Stomach smooth muscle (tissue), 2 donors: ENCODE results near the gene PRKCQ.

Experiments
- H3K27ac ChIP-seq: one replicate; pipeline ENCODE4 v1.7.0; 2013; ENCODE audit warnings: mild to moderate bottlenecking, low read length, inconsistent platforms
- H3K27me3 ChIP-seq, 2 donors: one replicate each; pipeline ENCODE4 v1.7.0; 2013; ENCODE audit warnings: low read length in 2 of 2; ENCODE audit not compliant: insufficient read depth in 2 of 2, control insufficient read depth in 1 of 2
- H3K36me3 ChIP-seq, 2 donors: one replicate each; pipeline ENCODE4 v1.7.0; 2013; ENCODE audit warnings: low read length in 2 of 2; ENCODE audit not compliant: control insufficient read depth in 2 of 2, insufficient read depth in 2 of 2
- H3K4me1 ChIP-seq: one replicate; pipeline ENCODE4 v1.7.0; 2013; ENCODE audit warnings: low read length; ENCODE audit not compliant: control insufficient read depth, insufficient read depth
- H3K4me3 ChIP-seq, 2 donors: one replicate each; pipeline ENCODE4 v1.7.0; 2013; ENCODE audit warnings: low read length in 2 of 2
- H3K9ac ChIP-seq, 2 donors: one replicate each; pipeline ENCODE4 v1.7.0; 2013; ENCODE audit warnings: low read length in 2 of 2, mild to moderate bottlenecking in 1 of 2
- H3K9me3 ChIP-seq, 2 donors: one replicate each; pipeline ENCODE4 v1.7.0; 2013; ENCODE audit warnings: low read length in 2 of 2; ENCODE audit not compliant: control insufficient read depth in 2 of 2
- donor health status: healthy.
- donor health status: Pancreatic carcinoma.

Gene PRKCQ

DNA sequence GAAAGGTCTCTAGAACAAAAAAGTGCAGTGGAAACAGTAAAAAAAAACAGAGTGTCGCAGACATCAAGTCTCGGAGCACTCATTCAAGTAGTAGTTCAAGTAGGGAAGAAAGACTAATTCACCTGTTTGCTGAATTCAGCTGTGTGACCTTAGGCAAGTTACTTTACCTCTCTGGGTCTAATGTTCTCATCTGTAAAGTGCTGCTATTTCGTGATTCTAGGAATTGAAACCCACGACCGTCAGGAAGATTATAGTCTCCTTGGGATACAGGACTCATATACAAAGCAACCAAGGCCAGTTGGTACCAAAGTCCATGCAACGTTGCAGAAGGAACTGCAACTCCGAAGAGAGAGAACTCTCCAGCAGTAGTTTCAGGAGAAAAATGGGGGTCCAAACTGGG lies 26.1 kb downstream of the PRKCQ start:
- Histone ChIP-seq H3K9ac (no peak overlapping the region), H3K4me1 (no peaks in the 10 kb centered on the region), H3K9me3 (no peaks in the 10 kb centered on the region), H3K4me3 (no peak overlapping the region), H3K36me3 (no peaks in the 10 kb centered on the region), H3K27me3 (no peaks in the 10 kb centered on the region), H3K27ac (no peak overlapping the region)

DNA sequence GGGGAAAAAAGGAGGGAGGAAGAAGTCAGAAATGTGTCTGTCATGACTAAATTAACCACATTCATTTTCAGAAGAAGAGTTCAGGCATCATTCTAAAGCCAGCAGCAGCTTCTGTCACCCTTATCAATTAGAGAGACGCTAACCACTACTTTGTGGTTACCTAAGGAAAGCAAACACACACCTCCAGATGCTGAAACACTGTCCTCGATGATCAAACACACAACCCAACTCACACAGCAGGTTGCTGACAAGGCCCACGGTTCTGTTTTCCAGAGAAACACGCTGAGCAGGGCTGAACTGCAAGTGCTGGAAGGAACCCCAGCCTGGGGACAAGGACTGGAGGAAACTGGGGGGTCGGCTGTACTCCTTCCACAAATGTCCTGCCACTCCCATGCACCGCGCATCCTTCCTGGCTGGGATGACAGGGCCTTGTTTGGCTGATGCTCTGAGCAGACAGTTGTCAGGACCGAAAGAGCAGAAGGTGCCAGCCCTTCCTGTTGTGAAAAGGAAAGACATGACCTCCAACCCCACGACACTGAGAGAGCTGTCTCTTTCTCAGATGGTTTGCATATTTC lies 36.6 kb downstream of the PRKCQ start:
- H3K4me3 ChIP-seq, result no peak overlapping the region
- no peak overlapping the region for H3K9ac ChIP-seq

DNA sequence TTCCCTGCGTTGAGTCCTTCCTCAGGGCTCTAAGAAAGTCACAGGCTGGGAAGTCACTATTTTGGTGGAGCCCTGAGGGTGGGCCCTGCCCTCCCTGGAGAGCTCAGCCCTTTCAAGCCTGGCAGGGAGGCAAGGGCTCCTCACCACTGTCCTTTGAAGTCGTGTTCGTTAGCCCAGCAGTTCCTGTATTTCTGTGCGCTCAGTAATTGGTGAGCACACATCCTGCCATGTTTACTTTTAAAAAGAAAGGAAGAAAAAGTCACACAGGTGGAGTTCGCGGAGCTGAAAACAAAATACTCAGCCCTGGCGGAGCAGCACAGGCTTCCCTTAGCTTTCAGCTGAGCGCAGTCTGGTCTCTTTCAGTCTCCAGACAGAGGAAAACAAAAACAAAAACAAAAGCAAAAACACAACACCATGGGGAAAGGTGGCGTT lies 37.1 kb downstream of the PRKCQ start:
- Histone ChIP-seq H3K4me1 (no peaks in the 10 kb centered on the region), H3K27me3 (peaks cover 0 to 3% of the 10 kb centered on the region in 2 donors), H3K36me3 (no peaks in the 10 kb centered on the region), H3K9ac (no peak overlapping the region), H3K27ac (no peak overlapping the region), H3K4me3 (no peak overlapping the region), H3K9me3 (no peaks in the 10 kb centered on the region)

More for the DNA sequence above, 36.6 kb downstream of the PRKCQ start:
- no peaks in the 10 kb centered on the region for H3K36me3 ChIP-seq
- peaks cover 0 to 2% of the 10 kb centered on the region in 2 donors for H3K27me3 ChIP-seq
- no peak overlapping the region for H3K27ac ChIP-seq
- no peaks in the 10 kb centered on the region for H3K4me1 ChIP-seq
- no peaks in the 10 kb centered on the region for H3K9me3 ChIP-seq

DNA sequence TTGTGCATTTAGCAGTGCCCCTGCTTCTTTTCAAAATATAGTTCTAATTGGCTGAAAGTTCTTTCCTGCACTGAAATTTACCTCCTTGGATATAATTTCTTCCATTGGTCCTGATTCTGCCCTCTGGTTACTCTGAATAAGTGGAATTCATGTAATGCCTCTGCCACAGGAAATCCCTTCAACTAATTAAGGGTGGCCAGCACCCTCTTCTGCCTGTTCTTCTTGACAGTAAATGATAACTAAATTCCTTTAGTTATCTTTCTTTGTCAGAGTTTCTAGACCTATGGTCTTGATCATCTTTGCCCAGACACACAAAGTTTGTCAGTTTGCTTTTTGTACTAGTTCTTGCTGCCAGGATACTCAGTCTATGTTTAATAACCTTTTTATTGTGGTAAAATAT lies 40.2 kb downstream of the PRKCQ start:
- peaks cover 0 to 4% of the 10 kb centered on the region in 2 donors for H3K27me3 ChIP-seq
- no peaks in the 10 kb centered on the region for H3K9me3 ChIP-seq
- H3K4me3 ChIP-seq, result no peak overlapping the region
- no peak overlapping the region for H3K9ac ChIP-seq
- no peak overlapping the region for H3K27ac ChIP-seq
- no peaks in the 10 kb centered on the region for H3K4me1 ChIP-seq
- no peaks in the 10 kb centered on the region for H3K36me3 ChIP-seq

DNA sequence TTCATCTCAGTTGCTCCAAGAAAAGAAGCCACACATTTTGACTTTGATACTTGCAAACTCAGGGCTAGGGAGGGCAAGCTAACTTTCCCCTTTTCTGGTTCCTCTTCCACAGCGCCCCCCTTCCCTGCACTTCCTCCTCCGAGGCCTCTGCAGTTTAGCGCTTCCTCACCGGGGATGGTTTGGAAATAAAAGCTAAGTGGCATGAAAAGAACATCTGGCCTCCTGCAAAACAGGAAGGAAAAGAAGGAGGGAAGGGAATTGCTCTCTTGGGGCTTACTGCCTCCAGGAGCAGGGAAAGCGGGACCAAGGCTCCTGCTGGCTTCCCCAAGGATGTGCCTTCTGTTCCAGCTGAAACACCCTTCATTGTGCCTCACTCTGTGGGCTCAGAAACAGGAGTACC lies 42.3 kb downstream of the PRKCQ start:
- H3K27me3 ChIP-seq, result peaks cover 0 to 4% of the 10 kb centered on the region in 2 donors
- H3K9me3 ChIP-seq, result no peaks in the 10 kb centered on the region
- no peak overlapping the region for H3K27ac ChIP-seq
- H3K4me3 ChIP-seq, result no peak overlapping the region
- no peak overlapping the region for H3K9ac ChIP-seq
- H3K4me1 ChIP-seq, result no peaks in the 10 kb centered on the region
- H3K36me3 ChIP-seq, result no peaks in the 10 kb centered on the region

DNA sequence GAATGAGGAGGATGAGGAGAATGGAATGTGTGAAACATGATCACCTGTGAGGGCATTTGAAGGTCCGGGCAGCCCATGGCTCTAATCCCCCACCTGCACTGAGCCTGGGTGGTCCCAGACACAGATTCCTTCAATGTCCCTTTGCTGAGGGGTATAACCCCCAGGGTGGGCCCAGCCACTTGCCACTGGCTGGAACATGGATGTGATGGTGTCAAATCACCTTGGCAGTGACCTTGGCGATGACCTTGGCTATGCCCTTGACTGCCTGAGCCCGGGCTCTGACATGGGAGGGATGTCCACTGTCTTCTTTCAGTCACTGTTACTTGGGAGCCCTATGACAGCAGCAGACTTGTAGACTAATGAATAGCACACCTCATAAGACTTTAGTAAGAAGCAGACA lies 44.0 kb downstream of the PRKCQ start:
- Histone ChIP-seq H3K4me1 (no peaks in the 10 kb centered on the region), H3K27ac (no peak overlapping the region), H3K9me3 (no peaks in the 10 kb centered on the region), H3K4me3 (no peak overlapping the region), H3K9ac (no peak overlapping the region), H3K36me3 (no peaks in the 10 kb centered on the region), H3K27me3 (peaks cover 0 to 4% of the 10 kb centered on the region in 2 donors)

DNA sequence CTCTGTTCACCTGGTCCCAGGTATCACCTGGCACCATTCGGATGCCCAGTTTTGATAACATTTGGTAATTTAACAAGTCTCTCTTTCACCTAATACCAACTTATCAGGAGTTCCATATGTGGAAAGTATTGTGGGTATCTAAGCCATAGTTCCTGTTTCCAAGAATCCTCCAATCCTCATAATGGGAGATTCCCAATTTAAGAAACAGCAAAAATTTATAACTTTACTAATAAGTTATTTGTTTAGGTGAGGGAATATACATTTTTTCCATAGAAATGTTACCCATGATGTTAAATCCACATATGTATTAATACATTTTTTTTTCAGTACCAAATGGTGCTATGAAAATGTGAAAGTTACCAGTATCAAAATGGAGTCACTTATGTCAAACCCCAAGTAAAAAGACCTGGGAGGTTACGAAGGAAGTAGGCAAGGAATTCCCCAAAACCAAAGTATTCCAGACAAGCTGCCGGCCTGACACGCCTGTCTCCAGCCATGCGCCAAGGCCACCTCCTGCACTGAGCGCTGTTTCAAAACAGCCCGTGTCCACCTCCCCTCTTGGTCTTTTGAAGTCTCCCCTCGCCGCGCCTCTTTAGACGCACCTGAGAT lies 44.8 kb downstream of the PRKCQ start:
- H3K4me1 ChIP-seq, result no peaks in the 10 kb centered on the region
- no peaks in the 10 kb centered on the region for H3K36me3 ChIP-seq
- no peak overlapping the region for H3K27ac ChIP-seq
- H3K9me3 ChIP-seq, result no peaks in the 10 kb centered on the region
- H3K9ac ChIP-seq, result no peak overlapping the region
- no peak overlapping the region for H3K4me3 ChIP-seq
- peaks cover 0 to 4% of the 10 kb centered on the region in 2 donors for H3K27me3 ChIP-seq

DNA sequence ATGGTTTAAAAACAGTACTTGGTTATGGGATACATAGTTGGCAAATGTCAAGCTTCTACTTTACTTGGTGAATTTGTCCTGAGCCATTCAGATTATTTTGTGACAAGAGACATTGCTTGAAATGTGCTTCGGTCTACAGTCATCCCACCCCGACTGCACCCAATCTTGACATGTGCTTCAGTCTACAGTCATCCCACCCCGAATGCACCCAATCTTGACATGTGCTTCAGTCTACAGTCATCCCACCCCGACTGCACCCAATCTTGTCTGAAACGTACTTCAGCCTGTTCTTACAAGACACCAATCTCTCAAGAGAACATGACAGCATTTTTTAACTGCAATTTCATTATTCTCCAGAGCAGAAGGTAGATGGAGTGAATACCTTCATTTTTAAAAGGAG lies 47.8 kb downstream of the PRKCQ start:
- H3K27me3 ChIP-seq, result peaks cover 0 to 1% of the 10 kb centered on the region in 2 donors
- H3K9me3 ChIP-seq, result no peaks in the 10 kb centered on the region
- H3K4me1 ChIP-seq, result no peaks in the 10 kb centered on the region

DNA sequence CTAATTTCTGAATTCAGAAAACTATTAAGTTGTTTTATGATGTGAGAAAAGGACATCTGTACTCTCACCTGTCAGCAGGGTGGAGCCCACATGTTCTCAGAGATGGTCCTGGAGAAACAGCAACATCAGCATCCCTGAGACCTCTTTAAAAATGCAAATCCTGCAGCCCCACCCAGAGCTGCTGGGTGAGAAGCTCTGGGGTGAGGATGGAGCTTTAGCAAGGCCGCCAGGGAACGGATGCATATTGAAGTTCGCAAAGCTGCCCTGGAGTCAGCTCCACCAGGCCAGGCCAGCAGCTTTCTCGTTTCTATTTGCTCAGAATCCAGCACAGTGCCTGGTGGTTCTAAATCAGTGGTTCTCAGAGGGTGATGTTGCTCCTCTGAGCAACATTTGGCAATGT lies 49.1 kb downstream of the PRKCQ start:
- no peak overlapping the region for H3K9ac ChIP-seq
- no peaks in the 10 kb centered on the region for H3K36me3 ChIP-seq
- no peaks in the 10 kb centered on the region for H3K9me3 ChIP-seq
- no peaks in the 10 kb centered on the region for H3K4me1 ChIP-seq
- no peak overlapping the region for H3K27ac ChIP-seq
- no peak overlapping the region for H3K4me3 ChIP-seq
- H3K27me3 ChIP-seq, result no peaks in the 10 kb centered on the region

More for the DNA sequence above, 47.8 kb downstream of the PRKCQ start:
- no peak overlapping the region for H3K27ac ChIP-seq
- no peak overlapping the region for H3K9ac ChIP-seq
- no peak overlapping the region for H3K4me3 ChIP-seq
- no peaks in the 10 kb centered on the region for H3K36me3 ChIP-seq

DNA sequence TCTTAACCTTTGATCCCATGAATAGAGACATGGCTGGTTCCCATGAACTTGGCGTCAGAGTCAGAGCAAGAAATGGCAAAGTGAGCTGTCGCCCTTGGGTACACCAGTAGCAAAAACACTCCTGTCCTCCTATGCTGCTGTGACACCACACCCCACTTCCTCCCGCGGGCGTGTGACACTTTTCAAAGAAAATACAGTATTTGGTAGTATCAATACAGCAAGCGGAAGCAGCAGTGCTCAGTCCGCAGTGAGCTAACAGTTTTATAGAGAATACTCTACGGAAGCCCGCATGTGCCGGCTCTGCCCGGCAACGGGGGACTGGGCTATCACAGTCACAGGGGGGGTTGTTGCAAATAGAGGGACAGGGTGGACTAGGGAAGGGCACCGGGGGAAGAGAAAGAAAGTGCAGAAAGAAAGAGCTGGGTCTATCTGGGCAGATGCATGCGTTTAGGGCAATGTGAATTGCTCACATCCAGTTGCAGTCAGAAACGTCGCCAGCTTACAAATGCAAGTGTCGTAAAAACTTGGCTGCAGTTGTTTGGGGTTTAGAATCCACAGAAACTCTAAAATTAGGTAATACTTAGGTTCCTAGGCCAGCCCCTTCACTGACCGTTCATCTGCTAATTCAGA lies 49.8 kb downstream of the PRKCQ start:
- Histone ChIP-seq H3K9me3 (no peaks in the 10 kb centered on the region), H3K4me1 (no peaks in the 10 kb centered on the region), H3K27me3 (no peaks in the 10 kb centered on the region), H3K9ac (no peak overlapping the region), H3K4me3 (no peak overlapping the region), H3K27ac (no peak overlapping the region), H3K36me3 (no peaks in the 10 kb centered on the region)
